Endothelial cell of umbilical vein (primary cell): ENCODE measurements around the gene COG5. TPM values are rescaled to one million over a fixed set of nuclear protein-coding genes. Genes with fewer than 3 reads are reported as not detected.

ENCODE experiments used
- BruUV-seq: library from RNA; stranded (reverse); fragments of 400-500 nt; replicated peaks from 2 replicates; lab custom pipeline; 2021; lab: Mats Ljungman, UMichigan
- CTCF ChIA-PET: fragments of 300-600, 350-600 bp; sonication (Branson Sonifier 250); formaldehyde crosslinking; loops from one replicate; lab custom pipeline; 2021; ENCODE audit warnings: antibody characterized with exemption, inconsistent platforms; lab: Charles Lee
- POLR2A ChIA-PET: fragments of 300-600, 350-600 bp; sonication (Branson Sonifier 250); formaldehyde crosslinking; loops from one replicate; lab custom pipeline; 2021; ENCODE audit warnings: antibody characterized with exemption, inconsistent platforms; lab: Charles Lee
- DNase-seq: peaks from one replicate; pipeline ENCODE4 v3.0.0-alpha.2; 2011; ENCODE audit warnings: low read depth, low spot score
- FAIRE-seq: peaks from 2 replicates; lab custom pipeline; 2011; peaks lifted over from hg19 to GRCh38; lab: Jason Lieb, UNC
- H2AFZ ChIP-seq: 2 replicates; pipeline ENCODE4 v1.6.0; 2012; ENCODE audit warnings: low read depth, low read length, control low read depth, inconsistent platforms
- H3K27ac ChIP-seq: 2 replicates; pipeline ENCODE4 v1.5.1; 2011; ENCODE audit warnings: low read depth, mild to moderate bottlenecking, control low read depth, low read length, moderate library complexity; ENCODE audit not compliant: insufficient read depth
- H3K27me3 ChIP-seq, 2 experiments: 2 replicates each; pipeline versions ENCODE4 v1.6.0 to v1.6.1; 2011; ENCODE audit warnings: low read length in 2 of 2, mixed read lengths in 1 of 2; ENCODE audit not compliant: control insufficient read depth in 2 of 2, insufficient read depth in 2 of 2
- H3K36me3 ChIP-seq, 2 experiments: 2 replicates in 1 of 2; 3 replicates in 1 of 2; pipeline ENCODE4 v1.5.1; 2011; ENCODE audit warnings: low read length in 2 of 2, mild to moderate bottlenecking in 1 of 2, moderate library complexity in 1 of 2; ENCODE audit not compliant: control insufficient read depth in 2 of 2, insufficient read depth in 2 of 2; ENCODE audit errors: extremely low read depth in 1 of 2
- H3K4me1 ChIP-seq: 3 replicates; pipeline ENCODE4 v1.5.1; 2011; ENCODE audit warnings: mild to moderate bottlenecking, low read length; ENCODE audit not compliant: control insufficient read depth, insufficient read depth; ENCODE audit errors: extremely low read depth
- H3K4me2 ChIP-seq: 2 replicates; pipeline ENCODE4 v1.6.1; 2011; ENCODE audit warnings: low read length, control low read depth, mixed read lengths; ENCODE audit not compliant: insufficient read depth
- H3K4me3 ChIP-seq, 3 experiments: fragments of 200-600 bp in 1 of 3; sonication (generic), shearing (Covaris generic) in 1 of 3; replicated peaks in 1 of 3; 2 replicates each; pipeline ENCODE4 v1.5.1; 2011 to 2016; ENCODE audit warnings: control low read depth in 3 of 3, low read length in 3 of 3, mild to moderate bottlenecking in 2 of 3, inconsistent platforms in 1 of 3, low read depth in 1 of 3, moderate library complexity in 1 of 3; ENCODE audit not compliant: insufficient read depth in 1 of 3
- H3K79me2 ChIP-seq: 2 replicates; pipeline ENCODE4 v1.6.0; 2012; ENCODE audit warnings: low read length, inconsistent platforms; ENCODE audit not compliant: control insufficient read depth, insufficient read depth
- H3K9ac ChIP-seq: replicated peaks from 2 replicates; pipeline ENCODE3; 2011; ENCODE audit warnings: low read length, control low read depth; ENCODE audit not compliant: insufficient read depth; ENCODE audit errors: extremely low read depth
- H3K9me1 ChIP-seq: replicated peaks from 3 replicates; pipeline ENCODE4 v1.6.0; 2011; ENCODE audit warnings: mild to moderate bottlenecking, low read length; ENCODE audit not compliant: control insufficient read depth, insufficient read depth; ENCODE audit errors: extremely low read depth
- H3K9me3 ChIP-seq: replicated peaks from 2 replicates; pipeline ENCODE4 v1.5.1; 2012; ENCODE audit warnings: low read length, inconsistent platforms; ENCODE audit not compliant: control insufficient read depth, insufficient read depth
- H4K20me1 ChIP-seq: replicated peaks from 2 replicates; pipeline ENCODE3; 2011; ENCODE audit warnings: mild to moderate bottlenecking, low read length; ENCODE audit not compliant: control insufficient read depth, insufficient read depth; ENCODE audit errors: extremely low read depth
- EZH2 ChIP-seq: IDR thresholded peaks from 2 replicates; pipeline ENCODE4 v1.6.1; 2012; ENCODE audit warnings: borderline replicate concordance, low read depth, mild to moderate bottlenecking, moderate library complexity, low read length, inconsistent platforms; ENCODE audit not compliant: severe bottlenecking
- FOS ChIP-seq: IDR thresholded peaks from 2 replicates; pipeline ENCODE4 v1.6.1; 2011; ENCODE audit warnings: mild to moderate bottlenecking, low read length, moderate library complexity, borderline replicate concordance; ENCODE audit not compliant: insufficient read depth
- GATA2 ChIP-seq: IDR thresholded peaks from 2 replicates; pipeline ENCODE4 v1.7.0; 2011; ENCODE audit warnings: low read depth, mild to moderate bottlenecking, moderate library complexity, mixed read lengths, low read length; ENCODE audit not compliant: insufficient read length, insufficient read depth
- JUN ChIP-seq: IDR thresholded peaks from 2 replicates; pipeline ENCODE4 v1.6.1; 2011; ENCODE audit warnings: borderline replicate concordance, low read depth; ENCODE audit not compliant: insufficient read length, insufficient read depth
- POLR2A ChIP-seq: IDR thresholded peaks from 2 replicates; pipeline ENCODE4 v1.6.1; 2012; ENCODE audit warnings: low read depth, mild to moderate bottlenecking, control low read depth, low read length
- POLR2AphosphoS5 ChIP-seq: IDR thresholded peaks from 2 replicates; pipeline ENCODE4 v1.6.1; 2012; ENCODE audit warnings: low read depth, mild to moderate bottlenecking, control low read depth, low read length, moderate library complexity; ENCODE audit not compliant: insufficient read depth
- dilution Hi-C: fragments of 300-500 bp; cut with MboI; formaldehyde crosslinking; loops from one replicate; pipeline ENCODE4 v1.15.0; 2019; ENCODE audit warnings: low sequenced_read_pairs; ENCODE audit not compliant: extremely low pct_ligation_motif_present
- intact Hi-C: fragments of 100-400 bp; cut with micrococcal nuclease; formaldehyde crosslinking; loops from one replicate; pipeline ENCODE4 v1.10.0; 2022
- polyA plus RNA-seq, 4 experiments: library from polyadenylated mRNA; depleted of rRNA in 3 of 4; stranded (reverse) in 3 of 4; unstranded in 1 of 4; fragments of >200 nt; gene quantifications; 2 replicates each; pipeline versions ENCODE4 v1.2.1 to v1.2.3, GENCODE V29; 2011 to 2012; ENCODE audit warnings: missing spikeins in 1 of 4
- total RNA-seq: library from RNA; stranded (reverse); gene quantifications from 2 replicates; pipeline ENCODE4 v1.2.3, GENCODE V29; 2021
- TF ChIP-seq, protein P1 (sequence below): IDR thresholded peaks from 2 replicates; pipeline ENCODE4 v1.6.1; 2011; ENCODE audit not compliant: insufficient read depth, insufficient read length
- TF ChIP-seq, protein P2 (sequence below), 2 donors: IDR thresholded peaks; 1 replicate in 1 of 2; 2 replicates in 1 of 2; pipeline ENCODE4 v1.5.1; 2011; ENCODE audit warnings: low read length in 2 of 2, mild to moderate bottlenecking in 2 of 2, moderate library complexity in 2 of 2, control low read depth in 1 of 2, inconsistent platforms in 1 of 2, low read depth in 1 of 2; ENCODE audit not compliant: insufficient read depth in 1 of 2; ENCODE audit errors: extremely low read depth in 1 of 2

COG5 gene
- total and polyA plus RNA-seq, 2 donors (not counting 3 experiments of a cell fraction or from before 2014, with no cell fraction given): 18.8 to 45.3 TPM

- no peaks in the 10 kb centered on the region for H3K27me3 ChIP-seq
- dilution Hi-C loops (no loop called here), intact Hi-C loops (no loop called here)
- no peak overlapping the region for H2AFZ ChIP-seq
- no peaks in the 10 kb centered on the region for H4K20me1 ChIP-seq
- no peak overlapping the region for H3K27ac ChIP-seq
- no peaks in the 10 kb centered on the region for H3K9me1 ChIP-seq
- ChIA-PET CTCF (no interaction called here), POLR2A (no interaction called here)
- FAIRE-seq: no peak
- H3K79me2 ChIP-seq: peaks cover 2% of the 10 kb centered on the region
- no peak overlapping the region for H3K4me2 ChIP-seq
- no peak overlapping the region for H3K4me3 ChIP-seq
- no peaks in the 10 kb centered on the region for H3K9me3 ChIP-seq
- H3K36me3 ChIP-seq: no peaks in the 10 kb centered on the region
- no peak overlapping the region for H3K9ac ChIP-seq
- peaks cover 3% of the 10 kb centered on the region for H3K4me1 ChIP-seq
- TF ChIP-seq POLR2AphosphoS5 (no peak), EZH2 (no peak), JUN (no peak), POLR2A (no peak), GATA2 (no peak), FOS (no peak)
- TF ChIP-seq, protein P1, sequence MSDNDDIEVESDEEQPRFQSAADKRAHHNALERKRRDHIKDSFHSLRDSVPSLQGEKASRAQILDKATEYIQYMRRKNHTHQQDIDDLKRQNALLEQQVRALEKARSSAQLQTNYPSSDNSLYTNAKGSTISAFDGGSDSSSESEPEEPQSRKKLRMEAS: no peak
- TF ChIP-seq, protein P2, sequence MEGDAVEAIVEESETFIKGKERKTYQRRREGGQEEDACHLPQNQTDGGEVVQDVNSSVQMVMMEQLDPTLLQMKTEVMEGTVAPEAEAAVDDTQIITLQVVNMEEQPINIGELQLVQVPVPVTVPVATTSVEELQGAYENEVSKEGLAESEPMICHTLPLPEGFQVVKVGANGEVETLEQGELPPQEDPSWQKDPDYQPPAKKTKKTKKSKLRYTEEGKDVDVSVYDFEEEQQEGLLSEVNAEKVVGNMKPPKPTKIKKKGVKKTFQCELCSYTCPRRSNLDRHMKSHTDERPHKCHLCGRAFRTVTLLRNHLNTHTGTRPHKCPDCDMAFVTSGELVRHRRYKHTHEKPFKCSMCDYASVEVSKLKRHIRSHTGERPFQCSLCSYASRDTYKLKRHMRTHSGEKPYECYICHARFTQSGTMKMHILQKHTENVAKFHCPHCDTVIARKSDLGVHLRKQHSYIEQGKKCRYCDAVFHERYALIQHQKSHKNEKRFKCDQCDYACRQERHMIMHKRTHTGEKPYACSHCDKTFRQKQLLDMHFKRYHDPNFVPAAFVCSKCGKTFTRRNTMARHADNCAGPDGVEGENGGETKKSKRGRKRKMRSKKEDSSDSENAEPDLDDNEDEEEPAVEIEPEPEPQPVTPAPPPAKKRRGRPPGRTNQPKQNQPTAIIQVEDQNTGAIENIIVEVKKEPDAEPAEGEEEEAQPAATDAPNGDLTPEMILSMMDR (IDR thresholded peaks at IDR 0.05; ENCODE audit: extremely low read depth in 1 of 2, insufficient read depth in 1 of 2, low read depth in 1 of 2, low read length in 2 of 2): no peak
- DNase-seq: no peak
- BruUV-seq: no TSS peak
Observed at GRCh38 chr7:107503687-107504086, 60.0 kb downstream of the COG5 start.
